Kidney (tissue), 14 donors: ENCODE measurements around the gene C19orf85. TPM values are rescaled to one million over a fixed set of nuclear protein-coding genes. Genes with fewer than 3 reads are reported as not detected.

Experiments
- DNase-seq, 5 donors: peaks; one replicate each; pipeline ENCODE4 v3.0.0-alpha.2; 2013 to 2020
- FAIRE-seq: peaks from 2 replicates; lab custom pipeline; 2012; peaks lifted over from hg19 to GRCh38; lab: Jason Lieb, UNC
- H3K27ac ChIP-seq, 2 donors: one replicate each; pipeline ENCODE4 v1.7.0; 2013; ENCODE audit warnings: low read depth in 2 of 2, low read length in 2 of 2, inconsistent platforms in 1 of 2
- H3K27me3 ChIP-seq: one replicate; pipeline ENCODE4 v1.7.1; 2013; ENCODE audit warnings: low read length, inconsistent platforms; ENCODE audit not compliant: control insufficient read depth, insufficient read depth
- H3K36me3 ChIP-seq, 3 donors: one replicate each; pipeline versions ENCODE4 v1.7.0 to v1.7.1; 2013; ENCODE audit warnings: low read length in 3 of 3, control low read depth in 1 of 3, inconsistent platforms in 1 of 3; ENCODE audit not compliant: insufficient read depth in 3 of 3, control insufficient read depth in 2 of 3
- H3K4me1 ChIP-seq, 3 donors: one replicate each; pipeline versions ENCODE4 v1.7.0 to v1.7.1; 2013; ENCODE audit warnings: low read length in 3 of 3, inconsistent platforms in 1 of 3, low read depth in 1 of 3; ENCODE audit not compliant: control insufficient read depth in 2 of 3, insufficient read depth in 2 of 3
- H3K4me3 ChIP-seq, 3 donors: one replicate each; pipeline versions ENCODE4 v1.7.0 to v1.8.1; 2013; ENCODE audit warnings: low read length in 3 of 3, control low read depth in 1 of 3, inconsistent platforms in 1 of 3
- H3K9ac ChIP-seq, 3 donors: one replicate each; pipeline versions ENCODE4 v1.7.0 to v1.7.1; 2013; ENCODE audit warnings: low read length in 3 of 3, control low read depth in 1 of 3, inconsistent platforms in 1 of 3
- H3K9me3 ChIP-seq, 3 donors: one replicate each; pipeline versions ENCODE4 v1.7.0 to v1.7.1; 2013; ENCODE audit warnings: low read length in 3 of 3, control low read depth in 1 of 3, inconsistent platforms in 1 of 3; ENCODE audit not compliant: control insufficient read depth in 2 of 3, insufficient read depth in 1 of 3
- intact Hi-C: fragments of 100-400 bp; cut with DNase I; formaldehyde crosslinking; loops from one replicate; pipeline ENCODE4 v1.11.1; 2022
- polyA plus RNA-seq: library from polyadenylated mRNA; stranded (reverse); fragments of 350-450 nt; fragmentation: Illumina TruSeq; extraction: RNeasy Lipid Tissue Mini Kit (QIAGEN cat#74804); gene quantifications from one replicate; pipeline ENCODE4 v1.2.3, GENCODE V29; 2014; ENCODE audit warnings: low read depth, low replicate concordance; ENCODE audit not compliant: insufficient read depth
- total RNA-seq: library from RNA; stranded (reverse); fragmentation: NEBNext Ultra II Directional; extraction: Animal tissue kit (Norgen Biotek cat#: 25700); gene quantifications from one replicate; pipeline ENCODE4 v1.2.1, GENCODE V29; 2021
- TF ChIP-seq, protein P1 (sequence below): IDR thresholded peaks from 3 replicates; pipeline ENCODE4 v1.5.1; 2012; ENCODE audit warnings: mild to moderate bottlenecking, moderate library complexity, borderline replicate concordance; ENCODE audit not compliant: insufficient read depth; ENCODE audit errors: extremely low read depth
- donor health status: control.
- donor health status: control.
- donor health status: control.
- donor health status: control.
- donor health status: control.
- donor health status: DM: yes; HTN: yes; CAD: no.
- donor health status: Normal renal cell carcinoma (clear cell type).

The C19orf85 gene
- total and polyA plus RNA-seq, 2 donors from 2014 or later = not detected

DNA sequence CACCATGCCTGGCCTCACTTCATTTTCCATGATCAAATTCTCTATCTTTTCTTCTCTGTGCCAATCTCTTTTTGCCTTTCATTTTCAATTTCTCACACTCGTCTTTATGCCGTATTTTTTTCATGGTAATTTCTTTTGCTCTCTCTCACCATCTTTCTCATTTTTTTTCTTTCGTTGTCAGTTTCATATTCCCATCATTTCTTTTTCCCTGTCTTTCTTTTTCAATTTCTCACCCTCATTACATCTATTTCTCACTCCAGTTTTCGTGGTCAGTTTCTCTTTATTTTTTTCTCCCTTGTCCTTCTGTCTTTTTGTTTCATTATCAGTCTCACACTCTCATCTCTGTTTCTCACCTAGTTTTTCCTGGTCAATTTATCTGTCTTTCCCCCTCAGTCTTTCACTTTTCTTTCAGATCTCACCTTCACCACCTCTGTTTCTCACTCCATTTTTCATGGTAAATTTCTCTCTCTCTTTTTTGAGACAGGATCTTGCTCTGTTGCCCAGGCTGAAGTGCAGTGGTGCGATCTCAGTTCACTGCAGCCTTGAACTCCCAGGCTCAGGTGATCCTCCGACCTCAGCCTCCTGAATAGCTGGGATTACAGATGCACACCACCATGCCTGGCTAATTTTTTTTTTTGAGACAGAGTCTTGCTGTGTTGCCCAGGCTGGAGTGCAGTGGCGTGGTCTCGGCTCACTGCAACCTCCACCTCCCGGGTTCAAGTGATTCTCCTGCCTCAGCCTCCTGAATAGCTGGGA is 37.8 kb upstream of the C19orf85 start:
- Histone ChIP-seq H3K4me1 (peaks cover 0 to 4% (median 0%) of the 10 kb centered on the region in 3 donors), H3K27ac (no peak overlapping the region), H3K9ac (no peak overlapping the region), H3K4me3 (no peak overlapping the region), H3K27me3 (no peaks in the 10 kb centered on the region), H3K9me3 (no peaks in the 10 kb centered on the region), H3K36me3 (no peaks in the 10 kb centered on the region)
- intact Hi-C loops = loop anchor here (10.0 kb wide), 1 partner anchor 358 kb away; the partner anchor contains the start of gene TNNT1
- FAIRE-seq = no peak
- no peak for DNase-seq
- TF ChIP-seq, protein P1, sequence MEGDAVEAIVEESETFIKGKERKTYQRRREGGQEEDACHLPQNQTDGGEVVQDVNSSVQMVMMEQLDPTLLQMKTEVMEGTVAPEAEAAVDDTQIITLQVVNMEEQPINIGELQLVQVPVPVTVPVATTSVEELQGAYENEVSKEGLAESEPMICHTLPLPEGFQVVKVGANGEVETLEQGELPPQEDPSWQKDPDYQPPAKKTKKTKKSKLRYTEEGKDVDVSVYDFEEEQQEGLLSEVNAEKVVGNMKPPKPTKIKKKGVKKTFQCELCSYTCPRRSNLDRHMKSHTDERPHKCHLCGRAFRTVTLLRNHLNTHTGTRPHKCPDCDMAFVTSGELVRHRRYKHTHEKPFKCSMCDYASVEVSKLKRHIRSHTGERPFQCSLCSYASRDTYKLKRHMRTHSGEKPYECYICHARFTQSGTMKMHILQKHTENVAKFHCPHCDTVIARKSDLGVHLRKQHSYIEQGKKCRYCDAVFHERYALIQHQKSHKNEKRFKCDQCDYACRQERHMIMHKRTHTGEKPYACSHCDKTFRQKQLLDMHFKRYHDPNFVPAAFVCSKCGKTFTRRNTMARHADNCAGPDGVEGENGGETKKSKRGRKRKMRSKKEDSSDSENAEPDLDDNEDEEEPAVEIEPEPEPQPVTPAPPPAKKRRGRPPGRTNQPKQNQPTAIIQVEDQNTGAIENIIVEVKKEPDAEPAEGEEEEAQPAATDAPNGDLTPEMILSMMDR = no peak

DNA sequence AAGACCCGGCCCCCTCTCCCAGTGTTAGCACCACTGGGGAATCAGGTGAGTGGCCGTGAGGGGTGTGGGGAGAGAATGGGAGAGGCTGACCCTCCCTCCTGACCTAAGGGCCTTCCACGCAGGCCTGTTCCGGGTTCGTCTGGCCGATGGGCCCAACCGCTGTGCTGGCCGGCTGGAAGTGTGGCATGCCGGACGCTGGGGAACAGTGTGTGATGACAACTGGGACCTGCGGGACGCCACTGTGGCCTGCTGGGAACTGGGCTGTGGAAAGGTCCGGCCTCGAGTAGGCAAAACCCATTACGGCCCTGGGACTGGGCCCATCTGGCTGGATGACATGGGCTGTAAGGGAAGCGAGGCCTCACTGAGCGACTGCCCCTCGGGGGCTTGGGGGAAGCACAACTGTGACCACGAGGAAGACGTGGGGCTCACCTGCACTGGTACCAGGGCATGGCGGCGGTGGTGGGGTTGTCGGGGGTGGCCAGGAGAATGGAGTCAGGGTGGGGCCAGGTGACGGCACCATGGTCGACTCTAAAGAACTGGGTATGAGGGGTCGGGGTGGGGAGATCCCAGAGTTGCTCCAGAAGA is 35.9 kb upstream of the C19orf85 start:
- H3K9ac ChIP-seq = no peak overlapping the region
- peaks cover 0 to 4% (median 0%) of the 10 kb centered on the region in 3 donors for H3K4me1 ChIP-seq
- intact Hi-C loops = loop anchor here (10.0 kb wide), 1 partner anchor 356 kb away; the partner anchor contains the start of gene TNNT1
- DNase-seq = no peak
- H3K4me3 ChIP-seq = no peak overlapping the region
- H3K27ac ChIP-seq = no peak overlapping the region
- no peak for FAIRE-seq
- H3K9me3 ChIP-seq = no peaks in the 10 kb centered on the region
- H3K36me3 ChIP-seq = no peaks in the 10 kb centered on the region
- TF ChIP-seq, protein P1 = no peak
- H3K27me3 ChIP-seq = no peaks in the 10 kb centered on the region

DNA sequence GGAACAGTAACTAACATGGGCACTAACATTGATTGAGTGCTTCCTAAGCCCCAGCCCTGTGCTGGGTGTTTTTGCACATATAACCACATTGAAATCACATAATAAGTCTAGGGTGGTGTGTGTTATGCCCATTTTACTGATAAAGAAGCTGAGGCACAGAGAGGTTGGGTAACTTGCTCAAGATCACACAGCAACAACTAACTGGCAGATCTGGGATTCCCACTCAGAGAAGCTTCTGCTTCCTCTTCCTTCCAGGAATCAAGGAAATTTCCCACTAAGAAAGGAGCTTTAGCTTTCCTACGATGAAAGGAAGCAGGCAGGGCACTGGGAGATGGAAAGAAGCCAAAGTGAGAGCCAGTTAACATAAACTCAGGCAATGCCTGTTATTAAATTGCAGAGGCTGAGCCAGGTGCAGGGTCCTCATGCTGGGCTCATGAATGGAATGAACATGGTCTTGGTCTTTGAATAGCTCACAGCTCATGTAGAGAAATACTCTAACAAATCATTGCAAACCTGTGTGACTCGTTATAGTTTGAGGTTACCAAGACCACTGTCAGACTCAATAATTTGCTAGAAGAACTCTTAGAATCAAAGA is 33.8 kb upstream of the C19orf85 start:
- DNase-seq (no peak), FAIRE-seq (no peak)
- intact Hi-C loops = no loop called here
- Histone ChIP-seq H3K36me3 (no peaks in the 10 kb centered on the region), H3K9me3 (no peaks in the 10 kb centered on the region), H3K27me3 (no peaks in the 10 kb centered on the region), H3K4me3 (no peak overlapping the region), H3K27ac (no peak overlapping the region), H3K9ac (no peak overlapping the region), H3K4me1 (peaks cover 0 to under 1% (median 0%) of the 10 kb centered on the region in 3 donors)
- TF ChIP-seq, protein P1 = no peak
